Stomach (tissue), 4 donors: ENCODE data around the gene MATCAP1.

Experiments
- CTCF ChIP-seq, 7 experiments: fragments of 450-650 bp in 4 of 7; fragments of 200-600 bp in 3 of 7; sonication (generic) in 3 of 7; IDR thresholded peaks; one replicate each; pipeline ENCODE4 v1.5.1; 2016 to 2019; ENCODE audit warnings: antibody characterized with exemption in 7 of 7, control low read depth in 2 of 7, mild to moderate bottlenecking in 1 of 7
- POLR2A ChIP-seq, 4 donors: fragments of 450-650 bp; IDR thresholded peaks; one replicate each; pipeline ENCODE4 v1.6.1; 2016; ENCODE audit warnings: antibody characterized with exemption in 4 of 4, control low read depth in 2 of 4, mild to moderate bottlenecking in 1 of 4, moderate library complexity in 1 of 4
- POLR2AphosphoS5 ChIP-seq, 3 donors: sonication (generic); formaldehyde crosslinking; IDR thresholded peaks; one replicate each; pipeline ENCODE4 v1.6.1; 2016; ENCODE audit warnings: antibody characterized with exemption in 3 of 3

GRCh38 chr16:67148221-67148620 is 35.5 kb downstream of the MATCAP1 start:
- no peak for TF ChIP-seq CTCF (IDR thresholded peaks at IDR 0.05)
- no peak for TF ChIP-seq POLR2AphosphoS5 (IDR thresholded peaks at IDR 0.05)
- no peak for TF ChIP-seq POLR2A (IDR thresholded peaks at IDR 0.05)
